HFFc6 (cell line): Measurements from ENCODE around the gene DAPK1. TPM values are rescaled to one million over a fixed set of nuclear protein-coding genes. Genes with fewer than 3 reads are reported as not detected.

ENCODE experiments used
- DNase-seq: peaks from one replicate; pipeline ENCODE4 v3.0.0-alpha.2; 2018
- H3K27ac Mint-ChIP-seq: 2 replicates; pipeline ENCODE4 v1.8.0; 2020; ENCODE audit warnings: mild to moderate bottlenecking, mixed read lengths
- H3K27me3 Mint-ChIP-seq: 2 replicates; pipeline ENCODE4 v1.8.0; 2021; ENCODE audit warnings: mild to moderate bottlenecking, moderate library complexity, mixed read lengths; ENCODE audit not compliant: insufficient read depth
- H3K36me3 Mint-ChIP-seq: 2 replicates; pipeline ENCODE4 v1.8.0; 2021; ENCODE audit warnings: low read depth, mixed read lengths
- H3K4me1 Mint-ChIP-seq: 2 replicates; pipeline ENCODE4 v1.8.0; 2020; ENCODE audit warnings: low read depth, mixed read lengths
- H3K4me3 Mint-ChIP-seq: 2 replicates; pipeline ENCODE4 v1.8.0; 2020; ENCODE audit warnings: mild to moderate bottlenecking, moderate library complexity, mixed read lengths
- H3K9me3 Mint-ChIP-seq: 2 replicates; pipeline ENCODE4 v1.8.0; 2020; ENCODE audit warnings: mild to moderate bottlenecking, mixed read lengths
- total RNA-seq, 6 experiments: library from RNA; stranded (reverse); fragmentation: NEBNext Ultra II Directional; extraction: Animal tissue kit (Norgen Biotek cat#: 25700); gene quantifications; 2 replicates in 1 of 6; 3 replicates in 5 of 6; pipeline ENCODE4 v1.2.3, GENCODE V29; 2021
- TF ChIP-seq, protein P1 (sequence below): fragments of 200-600 bp; sonication (generic); IDR thresholded peaks from 2 replicates; pipeline ENCODE4 v1.5.0; 2021; ENCODE audit warnings: antibody characterized with exemption, mild to moderate bottlenecking

DAPK1 gene
- total RNA-seq, 6 experiments from 2014 or later = 0.06 to 0.36 (median 0.18) TPM

DNA sequence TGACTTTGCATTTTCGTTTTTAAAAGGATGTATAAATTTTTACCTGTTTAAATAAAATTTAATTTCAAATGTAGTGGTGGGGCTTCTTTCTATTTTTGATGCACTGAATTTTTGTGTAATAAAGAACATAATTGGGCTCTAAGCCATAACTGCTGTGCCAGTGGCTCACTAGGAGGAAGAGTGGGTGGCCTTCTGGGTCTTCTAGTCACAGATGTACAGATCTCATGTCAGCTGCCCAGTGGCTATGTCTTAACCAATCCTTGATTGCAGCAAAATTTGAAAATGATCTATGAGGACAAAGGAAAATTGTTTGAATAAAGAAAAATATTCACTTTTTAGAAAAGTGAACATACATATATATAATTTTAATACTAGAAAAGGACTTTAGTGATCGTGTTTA, 233.7 kb downstream of the DAPK1 start:
- Mint-ChIP-seq H3K9me3 (no peaks in the 10 kb centered on the region), H3K4me1 (peaks cover 29% of the 10 kb centered on the region), H3K4me3 (no peak overlapping the region), H3K36me3 (peaks cover 43% of the 10 kb centered on the region), H3K27me3 (no peaks in the 10 kb centered on the region; the same call in none of the 2 replicates), H3K27ac (no peak overlapping the region)
- TF ChIP-seq, protein P1, sequence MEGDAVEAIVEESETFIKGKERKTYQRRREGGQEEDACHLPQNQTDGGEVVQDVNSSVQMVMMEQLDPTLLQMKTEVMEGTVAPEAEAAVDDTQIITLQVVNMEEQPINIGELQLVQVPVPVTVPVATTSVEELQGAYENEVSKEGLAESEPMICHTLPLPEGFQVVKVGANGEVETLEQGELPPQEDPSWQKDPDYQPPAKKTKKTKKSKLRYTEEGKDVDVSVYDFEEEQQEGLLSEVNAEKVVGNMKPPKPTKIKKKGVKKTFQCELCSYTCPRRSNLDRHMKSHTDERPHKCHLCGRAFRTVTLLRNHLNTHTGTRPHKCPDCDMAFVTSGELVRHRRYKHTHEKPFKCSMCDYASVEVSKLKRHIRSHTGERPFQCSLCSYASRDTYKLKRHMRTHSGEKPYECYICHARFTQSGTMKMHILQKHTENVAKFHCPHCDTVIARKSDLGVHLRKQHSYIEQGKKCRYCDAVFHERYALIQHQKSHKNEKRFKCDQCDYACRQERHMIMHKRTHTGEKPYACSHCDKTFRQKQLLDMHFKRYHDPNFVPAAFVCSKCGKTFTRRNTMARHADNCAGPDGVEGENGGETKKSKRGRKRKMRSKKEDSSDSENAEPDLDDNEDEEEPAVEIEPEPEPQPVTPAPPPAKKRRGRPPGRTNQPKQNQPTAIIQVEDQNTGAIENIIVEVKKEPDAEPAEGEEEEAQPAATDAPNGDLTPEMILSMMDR = no peak
- DNase-seq = no peak

DNA sequence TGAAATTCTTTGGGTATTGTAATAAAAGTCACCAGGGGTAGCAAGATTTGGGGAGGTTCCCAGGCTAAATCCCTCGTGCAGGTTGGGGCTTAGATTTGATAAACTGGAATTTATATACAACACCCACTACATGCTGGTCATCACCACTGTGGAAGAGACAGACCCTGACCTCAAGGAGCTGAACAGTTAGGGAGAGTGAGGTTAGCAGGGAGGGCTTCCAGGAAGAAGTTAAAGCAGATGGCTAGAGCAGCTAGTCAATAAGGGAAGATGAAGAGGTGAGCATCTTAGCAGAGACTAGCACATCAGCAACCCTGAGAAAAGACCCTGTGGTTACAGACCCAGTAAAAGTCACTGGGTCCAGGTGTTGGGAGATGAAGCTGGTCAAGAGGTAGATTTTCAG, 234.7 kb downstream of the DAPK1 start:
- H3K27me3 Mint-ChIP-seq = no peaks in the 10 kb centered on the region; the same call in none of the 2 replicates
- no peak overlapping the region for H3K27ac Mint-ChIP-seq
- no peak overlapping the region for H3K4me3 Mint-ChIP-seq
- H3K36me3 Mint-ChIP-seq = peaks cover 39% of the 10 kb centered on the region
- DNase-seq = no peak
- no peaks in the 10 kb centered on the region for H3K9me3 Mint-ChIP-seq
- peaks cover 20% of the 10 kb centered on the region for H3K4me1 Mint-ChIP-seq
- TF ChIP-seq, protein P1 = no peak

DNA sequence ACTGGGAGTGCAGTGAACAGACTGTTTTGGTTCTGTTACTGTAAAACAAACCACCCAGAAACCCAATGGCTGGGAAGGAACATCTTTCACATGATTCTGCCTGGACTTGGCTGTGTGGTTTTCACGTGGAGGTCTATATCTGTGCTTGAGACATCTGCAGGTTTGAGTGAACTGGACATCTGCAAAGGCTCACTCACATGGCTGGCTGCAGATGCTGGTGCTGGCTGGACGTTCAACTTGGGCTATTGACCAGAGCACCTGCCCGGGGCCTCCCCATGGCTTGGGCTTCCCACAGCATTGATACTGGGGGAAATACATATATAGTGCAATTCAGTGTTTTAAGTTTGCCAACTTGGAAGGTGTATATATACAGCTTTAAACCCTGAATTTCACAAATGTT, 235.1 kb downstream of the DAPK1 start:
- Mint-ChIP-seq H3K9me3 (no peaks in the 10 kb centered on the region), H3K27ac (no peak overlapping the region), H3K36me3 (peaks cover 37% of the 10 kb centered on the region), H3K4me1 (peaks cover 16% of the 10 kb centered on the region), H3K4me3 (no peak overlapping the region), H3K27me3 (no peaks in the 10 kb centered on the region; the same call in none of the 2 replicates)
- TF ChIP-seq, protein P1 = no peak
- no peak for DNase-seq

DNA sequence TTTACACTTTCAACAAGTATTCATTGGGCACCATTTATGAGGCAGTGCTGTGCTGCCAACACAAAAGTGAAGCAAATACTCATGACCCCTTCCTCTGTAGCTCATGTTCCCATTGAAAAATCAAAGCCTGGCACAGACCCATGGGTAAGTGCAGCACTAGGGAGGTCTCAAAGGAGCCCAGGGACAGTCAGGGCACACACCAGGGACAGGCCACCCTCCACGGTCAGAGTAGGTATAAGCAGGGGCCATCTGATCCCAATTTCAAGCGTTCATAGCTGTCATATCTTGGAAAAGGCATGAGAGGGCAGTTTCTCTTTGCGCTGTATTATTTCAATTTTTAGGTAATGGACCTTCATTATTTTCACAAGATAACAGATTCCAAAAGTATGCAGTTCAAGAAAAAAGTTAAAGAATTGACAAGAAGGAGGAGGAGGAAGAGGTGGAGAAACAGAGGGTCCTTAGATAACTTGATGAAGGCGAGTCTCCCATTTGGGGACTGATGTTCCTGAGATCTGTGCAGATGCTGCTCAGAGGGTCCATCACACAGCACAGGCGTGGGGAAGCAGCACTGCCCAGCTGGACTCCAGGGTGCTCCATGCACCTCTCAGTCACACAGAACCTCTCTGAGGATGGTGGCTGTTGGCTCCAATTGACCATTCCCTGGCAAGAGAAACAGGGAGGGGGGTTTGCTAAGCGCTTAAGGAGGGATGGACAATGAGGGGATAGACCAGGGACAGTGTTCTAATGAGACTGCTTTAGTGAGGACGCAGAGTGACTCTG, 235.8 kb downstream of the DAPK1 start:
- Mint-ChIP-seq H3K4me1 (peaks cover 9% of the 10 kb centered on the region), H3K27me3 (no peaks in the 10 kb centered on the region; the same call in none of the 2 replicates), H3K27ac (no peak overlapping the region), H3K36me3 (peaks cover 30% of the 10 kb centered on the region), H3K9me3 (no peaks in the 10 kb centered on the region), H3K4me3 (no peak overlapping the region)
- no peak for DNase-seq
- TF ChIP-seq, protein P1 = no peak

DNA sequence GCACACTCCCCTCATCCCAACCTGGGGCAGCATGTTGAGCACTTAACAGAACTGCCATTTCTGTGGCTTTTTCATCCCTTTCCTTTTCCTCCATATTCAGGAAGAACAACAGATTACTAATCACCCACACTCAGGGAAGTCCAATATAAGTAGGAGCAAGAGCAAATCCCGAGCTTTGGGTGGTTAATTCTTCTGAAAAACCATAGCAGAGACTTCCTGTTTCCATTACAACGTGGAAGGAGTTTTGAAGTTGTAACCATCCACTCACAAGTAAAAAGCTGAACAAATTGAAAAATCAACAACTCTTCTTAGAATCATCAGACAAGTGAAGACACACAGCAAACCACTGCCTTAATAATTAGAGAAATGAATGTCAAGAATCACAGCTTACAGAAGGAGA, 236.4 kb downstream of the DAPK1 start:
- H3K4me3 Mint-ChIP-seq = no peak overlapping the region
- no peak overlapping the region for H3K27ac Mint-ChIP-seq
- TF ChIP-seq, protein P1 = no peak
- peaks cover 23% of the 10 kb centered on the region for H3K36me3 Mint-ChIP-seq
- peaks cover 3% of the 10 kb centered on the region; the same call in 1 of the 2 replicates for H3K4me1 Mint-ChIP-seq
- no peak for DNase-seq
- no peaks in the 10 kb centered on the region for H3K9me3 Mint-ChIP-seq
- no peaks in the 10 kb centered on the region; the same call in none of the 2 replicates for H3K27me3 Mint-ChIP-seq
